Measurements from ENCODE around the gene BFSP2. TPM values are rescaled to one million over a fixed set of nuclear protein-coding genes. Genes with fewer than 3 reads are reported as not detected.

The BFSP2 gene
- total and polyA plus RNA-seq, 2 of the 13 experiments (the other 11 are each of a cell fraction or from before 2014, with no cell fraction given), result not detected

DNA sequence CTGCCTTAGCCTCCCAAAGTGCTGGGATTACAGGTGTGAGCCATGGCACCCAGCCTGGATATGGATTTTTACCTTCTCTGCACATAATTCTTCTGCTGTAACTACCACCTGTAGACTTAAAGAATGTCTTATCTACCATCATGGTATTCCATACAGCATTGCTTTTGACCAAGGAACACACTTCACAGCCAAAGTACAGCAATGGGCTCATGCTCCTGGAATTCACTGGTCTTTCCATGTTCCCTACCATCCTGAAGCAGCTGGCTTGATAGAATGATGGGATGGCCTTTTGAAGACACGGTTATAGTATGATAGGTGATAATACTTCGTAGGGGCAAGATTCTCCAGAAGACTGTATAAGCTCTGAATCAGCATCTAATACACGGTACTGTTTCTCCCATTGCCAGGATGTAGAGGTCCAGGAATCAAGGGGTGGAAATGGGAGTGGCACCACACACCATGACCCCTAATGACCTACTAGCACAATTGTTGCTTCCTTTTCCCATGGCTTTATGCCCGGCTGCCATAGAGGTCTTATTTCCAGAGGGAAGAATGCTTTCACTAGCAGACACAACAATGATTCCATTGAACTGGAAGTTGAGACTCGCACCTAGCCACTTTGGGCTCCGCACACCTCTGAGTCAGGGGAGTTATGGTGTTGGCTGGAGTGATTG lies 112.7 kb downstream of the BFSP2 start:
- Histone ChIP-seq H3K4me2 (ENCODE audit: low read depth, low read length) (no peak overlapping the region), H3K9me3 (ENCODE audit: low read length) (no peaks in the 10 kb centered on the region), H3K36me3 (replicated peaks in 1 of 2; ENCODE audit: control insufficient read depth in 1 of 2, insufficient read depth in 2 of 2, low read length in 2 of 2) (no peaks in the 10 kb centered on the region), H4K20me1 (ENCODE audit: insufficient read depth, low read length) (no peaks in the 10 kb centered on the region), H3K4me1 (ENCODE audit: insufficient read depth, low read length) (no peaks in the 10 kb centered on the region), H3K4me3 (replicated peaks in 1 of 3; ENCODE audit: insufficient read depth in 1 of 3, low read depth in 2 of 3, low read length in 3 of 3) (no peak overlapping the region), H3K79me2 (ENCODE audit: insufficient read depth, low read length) (no peaks in the 10 kb centered on the region), H3K27me3 (ENCODE audit: control insufficient read depth in 1 of 2, insufficient read depth in 2 of 2, low read length in 2 of 2) (no peaks in the 10 kb centered on the region; a peak in 1 of 5 replicates), H3K9ac (ENCODE audit: insufficient read depth, low read depth, low read length) (no peak overlapping the region), H2AFZ (ENCODE audit: low read length) (no peak overlapping the region), H3K27ac (ENCODE audit: extremely low read length, insufficient read depth, low read length) (no peak overlapping the region)
- ATAC-seq (no peak), FAIRE-seq (no peak), DNase-seq (ENCODE audit: low spot score) (no peak)
- TF ChIP-seq ATF4 (CRISPR knock-in tag; IDR thresholded peaks at IDR 0.05), result no peak
- intact Hi-C loops (cut with micrococcal nuclease; ENCODE audit: unreplicated experiment) (no loop called here), in situ Hi-C loops (cut with HindIII; ENCODE audit: extremely low pct_ligation_motif_present, low pct_unique_long_range_greater_than_20kb) (no loop called here)
- no TSS peak for BruUV-seq (replicated peaks)
- POLR2A ChIA-PET, result no interaction called here
- CTCF ChIA-PET (ENCODE audit: low intra/inter-chr PET ratio, low total read pairs), result no interaction called here
- 27% methylated on average over 6 of the region's 6 CpGs for WGBS (ENCODE audit: low lambda C conversion rate)

DNA sequence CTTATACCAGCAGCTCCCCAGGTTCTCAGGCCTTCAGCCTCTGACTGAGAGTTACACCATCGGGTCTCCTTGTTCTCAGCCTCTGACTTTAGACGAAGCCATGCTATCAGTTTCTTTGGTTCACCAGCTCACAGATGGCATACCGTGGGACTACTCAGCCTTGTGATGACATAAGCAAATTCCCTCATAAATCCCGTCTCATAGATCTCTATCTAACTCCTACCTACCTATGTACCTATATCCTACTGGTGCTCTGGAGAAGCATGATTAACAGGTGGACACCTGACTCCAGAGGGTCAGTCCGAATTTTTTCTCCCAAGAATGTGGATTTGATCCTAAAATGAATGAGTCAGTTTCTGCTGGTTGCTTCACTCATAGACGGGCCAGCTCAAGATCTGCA lies 114.6 kb downstream of the BFSP2 start:
- 20% methylated on average over 5 of the region's 6 CpGs for WGBS (ENCODE audit: low lambda C conversion rate)
- no peak for ATAC-seq
- no peaks in the 10 kb centered on the region for H3K79me2 ChIP-seq (ENCODE audit: insufficient read depth, low read length)
- H3K27ac ChIP-seq (ENCODE audit: extremely low read length, insufficient read depth, low read length), result no peak overlapping the region
- no peak overlapping the region for H3K4me3 ChIP-seq (replicated peaks in 1 of 3; ENCODE audit: insufficient read depth in 1 of 3, low read depth in 2 of 3, low read length in 3 of 3)
- no peak for FAIRE-seq
- H4K20me1 ChIP-seq (ENCODE audit: insufficient read depth, low read length), result no peaks in the 10 kb centered on the region
- BruUV-seq (replicated peaks), result no TSS peak
- H3K27me3 ChIP-seq (ENCODE audit: control insufficient read depth in 1 of 2, insufficient read depth in 2 of 2, low read length in 2 of 2), result no peaks in the 10 kb centered on the region; a peak in 1 of 5 replicates
- H2AFZ ChIP-seq (ENCODE audit: low read length), result no peak overlapping the region
- in situ Hi-C loops (cut with HindIII; ENCODE audit: extremely low pct_ligation_motif_present, low pct_unique_long_range_greater_than_20kb) (no loop called here), intact Hi-C loops (cut with micrococcal nuclease; ENCODE audit: unreplicated experiment) (no loop called here)
- ChIA-PET CTCF (ENCODE audit: low intra/inter-chr PET ratio, low total read pairs) (no interaction called here), POLR2A (no interaction called here)
- H3K36me3 ChIP-seq (replicated peaks in 1 of 2; ENCODE audit: control insufficient read depth in 1 of 2, insufficient read depth in 2 of 2, low read length in 2 of 2), result no peaks in the 10 kb centered on the region
- peak; percentile 29 to 51; a peak in 2 of 4 replicates for TF ChIP-seq MAFK (conservative IDR thresholded peaks at IDR 0.05 in 1 of 2, IDR thresholded peaks at IDR 0.05 in 1 of 2; ENCODE audit: low read length in 2 of 2)
- no peak for TF ChIP-seq HMGXB4 (CRISPR knock-in tag; IDR thresholded peaks at IDR 0.05; ENCODE audit: borderline replicate concordance in 1 of 2, low read depth in 1 of 2)
- no peak overlapping the region for H3K4me2 ChIP-seq (ENCODE audit: low read depth, low read length)
- no peaks in the 10 kb centered on the region for H3K9me3 ChIP-seq (ENCODE audit: low read length)
- DNase-seq (ENCODE audit: low spot score), result no peak
- H3K9ac ChIP-seq (ENCODE audit: insufficient read depth, low read depth, low read length), result no peak overlapping the region
- no peaks in the 10 kb centered on the region for H3K4me1 ChIP-seq (ENCODE audit: insufficient read depth, low read length)
